Stimulated activated CD4-positive, alpha-beta T cell treated with anti-CD3 and anti-CD28 coated beads, Interleukin-1b, Interleukin-23, amount 100 ng/mL, for 48 hours (primary cell): ENCODE results near the gene SHANK2.

ENCODE experiments used
- DNase-seq: peaks from one replicate; pipeline ENCODE4 v3.0.0-alpha.2; 2020

SHANK2 gene

DNA sequence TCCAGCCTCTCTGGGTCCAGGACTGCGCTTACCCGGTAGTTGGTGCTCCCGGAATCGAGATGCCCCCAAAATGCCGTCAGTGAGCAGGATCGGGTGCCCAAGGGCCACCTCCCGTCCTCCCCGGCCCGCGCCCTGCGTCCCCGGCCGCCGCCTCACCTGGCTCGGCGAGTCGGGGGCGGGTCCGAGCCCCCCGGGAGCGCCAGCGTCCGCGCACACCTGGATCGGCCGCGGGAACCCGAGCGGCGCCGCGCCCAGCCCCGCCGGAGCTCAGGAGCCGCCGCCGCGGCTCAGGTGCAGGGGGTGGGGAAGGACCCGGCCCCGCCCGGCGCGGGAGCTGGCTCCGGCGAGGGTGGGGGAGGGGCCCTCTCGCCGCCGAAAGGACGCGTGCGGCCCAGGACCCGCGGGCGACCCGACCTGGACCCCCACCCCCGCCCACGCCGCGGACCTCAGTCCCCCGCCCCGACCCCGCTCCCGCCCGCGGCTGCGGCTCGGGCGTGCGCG lies at the start of gene SHANK2:
SHANK2 (minus strand) TSS at position 309 of the 501 bp plus-strand sequence. CDS start 105,251 bp downstream, outside the sequence.
- no peak for DNase-seq

DNA sequence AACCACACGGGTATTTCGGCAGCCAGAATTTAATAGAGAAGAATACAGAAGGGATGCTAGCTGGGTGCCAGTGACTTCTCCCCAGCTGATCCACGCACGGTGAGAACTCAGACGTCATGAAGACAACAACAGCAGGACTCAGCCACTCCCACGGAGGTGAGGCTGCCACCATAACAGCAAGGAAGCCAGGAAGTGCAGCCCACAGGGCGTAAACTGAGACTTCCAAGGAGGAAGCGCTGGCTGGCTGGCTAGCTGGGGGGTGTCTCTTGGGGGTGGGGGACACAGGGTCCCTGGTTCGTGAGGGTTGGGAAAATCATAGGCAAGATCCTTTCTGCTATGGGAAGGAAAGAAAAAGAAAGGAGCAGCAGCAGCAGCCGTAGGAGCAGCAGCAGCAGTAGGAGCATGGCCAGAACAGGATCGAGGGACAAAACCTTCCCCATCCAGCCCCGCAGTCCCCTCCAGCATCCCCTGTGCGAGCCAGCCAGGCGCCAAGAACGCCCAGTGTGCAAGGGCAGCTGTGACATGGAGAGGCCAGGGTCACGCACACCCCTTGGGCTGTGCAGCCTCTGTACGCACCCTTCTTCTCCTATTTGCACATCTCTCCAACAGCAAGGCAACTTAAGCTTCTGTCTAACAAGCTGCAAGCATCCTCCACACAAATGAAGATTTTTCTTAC lies 49.6 kb upstream of the SHANK2 start:
- no peak for DNase-seq

DNA sequence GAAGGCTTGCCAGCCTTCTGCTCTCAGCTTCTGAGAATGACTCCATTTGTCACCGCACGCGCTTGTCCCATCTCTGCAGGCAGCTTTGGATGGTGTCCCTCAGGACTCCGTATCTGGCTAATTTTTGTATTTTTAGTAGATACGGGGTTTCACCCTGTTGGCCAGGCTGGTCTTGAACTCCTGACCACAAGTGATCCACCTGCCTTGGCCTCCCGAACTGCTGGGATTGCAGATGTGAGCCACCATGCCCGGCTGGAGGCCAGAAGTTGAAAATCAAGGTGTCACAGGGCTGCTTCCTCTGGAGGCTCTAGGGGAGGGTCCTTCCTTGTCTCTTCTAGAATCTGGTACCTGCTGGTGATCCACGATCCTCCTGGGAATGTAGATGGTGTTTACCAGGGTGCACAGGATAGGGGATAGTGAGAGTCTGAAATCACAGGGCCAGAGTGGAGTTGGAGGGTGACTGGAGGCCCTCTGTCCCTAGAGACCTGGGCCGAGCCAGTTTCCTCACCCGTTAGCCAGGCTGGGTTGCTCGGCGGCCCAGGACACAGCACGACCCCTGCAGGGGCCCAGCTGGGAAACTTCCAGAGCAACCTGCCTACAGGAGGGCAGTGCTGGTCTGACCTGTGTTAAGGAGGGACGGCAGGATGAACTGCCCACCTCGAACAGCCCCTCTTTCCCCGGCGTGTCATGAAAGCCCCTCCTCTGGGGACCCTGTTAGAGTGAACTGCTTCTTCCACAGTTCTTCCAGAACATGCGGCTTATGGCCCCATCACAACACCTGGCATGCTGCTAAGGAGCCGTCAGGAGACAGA lies 48.9 kb upstream of the SHANK2 start:
- no peak for DNase-seq

DNA sequence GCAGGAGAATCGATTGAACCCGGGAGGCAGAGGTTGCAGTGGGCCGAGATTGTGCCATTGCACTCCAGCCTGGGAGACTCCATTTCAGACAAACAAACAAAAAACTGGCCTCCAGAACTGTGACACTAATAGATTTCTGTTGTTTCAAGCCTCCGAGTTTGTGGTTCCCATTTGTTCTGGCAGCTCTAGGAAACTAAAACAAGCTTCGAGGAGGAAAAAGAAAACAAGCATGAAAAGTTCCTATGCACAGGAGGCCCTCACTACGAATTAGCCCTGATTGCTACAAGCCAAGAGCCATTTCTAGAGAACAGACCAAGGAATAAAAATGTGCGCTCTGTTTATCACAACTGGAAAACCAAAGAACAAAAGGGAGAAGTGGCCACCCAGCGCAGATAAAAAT lies 47.8 kb upstream of the SHANK2 start:
- DNase-seq = no peak

DNA sequence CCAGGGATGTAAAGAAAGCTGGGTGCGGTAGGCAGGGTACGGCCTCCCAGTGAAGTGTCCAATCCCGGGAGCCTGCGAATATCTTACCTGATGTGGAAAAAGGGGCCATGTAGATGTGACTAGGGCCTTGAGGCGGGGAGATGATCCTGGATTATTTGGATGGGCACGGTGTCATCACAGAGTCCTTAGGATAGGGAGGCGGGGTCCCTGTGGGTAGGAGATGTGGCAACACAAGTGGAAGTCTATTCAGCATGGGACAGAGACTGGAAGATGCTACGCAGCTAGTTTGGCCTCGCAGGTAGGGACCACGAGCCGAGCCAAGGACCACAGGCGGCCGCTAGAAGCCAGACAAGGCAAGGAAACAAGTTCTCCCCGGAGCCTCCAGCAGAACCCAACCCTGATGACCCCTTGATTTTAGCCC lies 46.4 kb upstream of the SHANK2 start:
- DNase-seq = no peak

DNA sequence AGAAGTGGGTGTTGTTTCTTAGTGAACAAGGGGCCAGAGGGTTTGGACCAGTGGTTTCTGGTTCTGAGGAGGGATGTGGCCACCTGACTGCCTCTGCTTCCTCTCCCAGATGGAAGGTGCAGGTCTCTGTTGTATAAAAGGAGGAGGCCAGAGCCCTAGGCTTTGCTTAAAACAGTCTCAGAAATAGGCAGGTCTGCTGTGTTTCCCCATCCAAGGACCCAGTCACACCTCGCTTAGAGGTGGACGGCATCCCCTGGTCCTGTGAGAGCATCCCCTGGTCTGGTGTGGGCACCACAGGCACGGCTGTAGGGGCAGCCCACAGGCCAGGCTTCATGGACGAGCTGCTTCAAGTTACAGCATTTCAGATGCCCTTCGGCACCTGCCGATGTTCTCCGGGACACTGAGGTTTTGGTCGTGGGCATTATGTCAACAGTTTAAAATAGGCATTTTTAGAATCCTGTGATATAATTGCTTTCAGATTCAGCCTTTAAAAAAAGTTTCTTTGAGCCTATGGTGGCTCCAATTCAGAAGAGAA lies 45.7 kb upstream of the SHANK2 start:
- DNase-seq = no peak

DNA sequence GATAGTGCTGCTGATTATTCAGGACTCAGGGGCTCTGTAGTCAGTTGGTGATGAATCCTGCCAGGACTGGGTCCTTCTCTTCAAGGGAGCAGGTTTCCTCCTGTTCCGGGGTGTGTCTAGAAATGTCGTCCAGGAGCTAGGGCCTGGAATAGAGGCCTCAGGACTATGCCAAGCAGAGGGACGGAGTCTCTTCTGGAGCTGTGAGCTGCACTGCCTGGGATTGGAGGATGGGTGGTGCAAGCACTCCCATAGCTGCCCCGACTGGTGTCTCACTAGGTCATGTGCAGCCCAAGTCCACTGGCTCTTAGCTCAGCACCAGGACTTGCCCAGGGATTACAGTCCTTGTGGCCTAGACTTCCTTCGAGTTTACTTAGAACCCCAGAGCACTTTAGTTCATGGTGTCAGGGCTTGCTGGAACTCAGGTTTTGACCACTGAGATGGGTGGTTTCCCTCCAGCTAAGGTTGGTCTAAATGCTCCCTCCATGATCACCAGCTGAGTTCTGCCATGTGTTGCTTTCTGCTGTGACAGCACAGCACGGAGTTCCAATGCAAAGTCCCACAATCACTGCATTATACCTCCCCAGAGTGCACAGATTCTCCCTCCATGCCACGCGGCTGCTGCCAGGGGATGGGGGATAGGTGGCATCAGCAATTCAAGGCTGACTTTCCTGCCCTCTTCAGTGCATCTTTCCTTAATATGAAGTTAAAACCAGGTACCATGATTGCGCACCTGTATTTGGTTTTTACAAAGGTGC lies 42.6 kb upstream of the SHANK2 start:
- no peak for DNase-seq

DNA sequence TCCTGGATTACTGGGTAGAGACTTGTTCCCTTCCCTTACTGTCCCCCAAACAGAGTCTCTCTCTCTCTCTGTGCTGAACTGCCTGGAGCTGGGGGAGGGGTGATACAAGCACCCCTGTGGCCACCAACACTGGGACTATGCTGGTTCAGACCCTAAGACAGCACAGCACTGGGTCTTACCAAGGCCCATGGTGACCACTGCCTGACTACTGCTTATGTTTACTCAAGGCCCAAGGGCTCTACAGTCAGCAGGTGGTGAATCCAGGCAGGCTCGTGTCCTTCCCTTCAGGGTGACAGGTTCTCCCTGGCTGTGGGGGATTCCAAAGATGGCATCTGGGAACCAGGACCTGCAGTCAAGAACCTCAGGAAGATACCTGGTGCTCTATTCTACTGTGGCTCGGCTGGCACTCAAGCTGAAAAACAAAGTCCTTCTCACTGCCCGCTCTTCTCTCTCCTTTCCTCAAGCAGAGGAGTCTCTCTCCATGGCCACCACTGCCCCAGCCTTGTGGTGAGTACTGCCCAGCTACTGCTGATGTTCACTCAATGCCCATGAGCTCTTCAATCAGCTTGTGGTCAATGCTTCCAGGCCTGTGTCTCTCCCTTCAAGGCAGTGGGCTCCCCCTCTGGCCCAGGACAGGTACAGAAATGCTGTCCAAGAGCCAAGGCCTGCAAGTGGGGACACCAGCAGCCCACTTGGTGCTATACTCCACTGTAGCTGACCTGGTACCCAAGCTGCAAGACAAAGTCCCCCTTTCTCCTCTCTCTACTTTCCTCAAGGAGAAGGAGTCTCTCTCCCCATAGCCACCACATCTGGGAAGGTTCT lies 41.8 kb upstream of the SHANK2 start:
- no peak for DNase-seq

DNA sequence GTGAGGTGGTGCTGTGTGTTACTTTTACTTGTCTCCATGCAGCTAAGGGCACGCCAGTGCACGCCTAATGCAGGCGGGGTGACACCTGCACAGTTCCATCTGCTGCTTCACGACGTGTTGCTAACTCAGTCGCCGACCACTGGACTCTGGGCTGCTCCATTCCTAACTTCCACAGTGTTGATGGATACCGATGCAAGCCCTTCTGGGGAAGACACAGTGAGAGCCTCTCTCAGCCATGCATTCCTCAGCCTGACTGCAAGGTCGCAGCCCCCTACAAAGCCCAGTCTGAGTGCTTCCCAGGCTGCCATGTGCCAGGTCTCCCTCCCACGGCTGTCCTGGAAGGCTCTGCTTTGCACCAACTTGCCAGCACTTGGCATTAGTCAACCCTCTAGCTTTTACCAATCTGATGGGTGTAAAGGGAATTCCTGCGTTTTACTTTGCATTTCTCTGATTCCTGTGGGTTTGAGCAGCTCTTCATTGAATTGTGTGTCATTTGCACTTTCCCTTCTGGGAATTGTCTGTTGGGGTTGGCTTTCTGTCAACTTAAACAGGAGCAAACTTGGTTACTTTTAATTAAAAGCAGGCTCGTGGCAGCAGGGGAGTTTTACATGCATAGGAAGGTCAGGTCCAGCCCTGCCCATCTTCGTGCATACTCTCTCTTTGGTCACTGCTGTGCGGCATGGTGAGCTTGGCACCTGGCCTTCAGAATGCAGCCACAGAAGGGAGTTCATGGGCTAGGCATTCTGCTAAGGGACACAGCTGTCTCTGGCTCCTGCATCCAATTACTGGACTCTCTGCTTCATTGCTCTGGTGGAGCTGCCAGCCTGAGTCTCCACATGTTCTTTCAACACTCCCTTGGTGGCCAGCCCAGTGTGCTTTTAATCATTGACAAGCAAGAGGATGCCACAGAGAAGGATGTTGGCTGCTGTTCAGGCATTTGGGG lies 34.6 kb upstream of the SHANK2 start:
- no peak for DNase-seq

DNA sequence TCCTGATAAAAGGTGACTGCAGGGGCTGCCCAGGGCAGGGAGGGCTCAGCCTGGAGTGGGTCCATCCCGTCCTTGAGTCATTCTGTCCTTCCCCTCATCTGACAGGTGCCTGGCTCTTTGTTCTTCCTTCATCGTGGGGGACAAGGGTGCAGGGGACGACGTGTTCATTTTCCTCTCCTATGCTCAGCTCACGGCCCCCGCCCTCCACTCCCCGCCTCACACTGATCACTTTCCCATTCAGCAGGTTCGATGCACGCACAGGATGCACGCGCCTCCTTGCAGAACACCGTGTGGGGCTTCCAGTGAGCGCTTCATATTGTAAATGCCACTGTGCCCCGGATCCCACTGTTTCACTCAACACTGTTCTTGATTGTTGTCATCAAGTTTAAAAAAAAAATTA lies 32.7 kb upstream of the SHANK2 start:
- no peak for DNase-seq

DNA sequence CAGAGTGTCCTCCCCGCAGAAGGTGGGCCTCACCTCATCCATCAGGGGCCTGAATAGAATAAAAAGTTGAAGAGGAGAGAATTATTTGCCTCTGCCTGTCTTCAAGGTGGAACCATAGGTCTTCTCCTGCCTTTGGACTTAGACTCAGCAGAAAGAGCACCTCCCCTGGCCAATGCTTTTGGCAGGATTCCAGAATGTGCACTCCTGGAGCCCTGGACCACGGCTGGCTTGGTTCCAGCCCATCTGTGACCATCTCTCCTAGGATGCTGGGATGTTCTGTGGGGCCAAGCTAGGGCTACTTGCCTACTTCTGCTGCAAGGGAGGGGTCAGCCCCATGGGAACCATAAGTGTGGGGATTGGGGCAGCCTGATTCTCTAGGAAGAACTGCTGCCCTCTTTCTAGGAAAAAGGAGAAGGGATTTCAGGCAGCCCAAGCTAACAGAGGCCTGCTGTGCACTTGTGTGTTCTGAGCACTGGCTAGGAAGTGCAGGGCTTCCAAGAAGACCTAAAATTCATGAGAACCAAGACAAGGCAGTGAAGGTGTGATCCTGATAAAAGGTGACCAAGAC lies 32.2 kb upstream of the SHANK2 start:
- DNase-seq = no peak

DNA sequence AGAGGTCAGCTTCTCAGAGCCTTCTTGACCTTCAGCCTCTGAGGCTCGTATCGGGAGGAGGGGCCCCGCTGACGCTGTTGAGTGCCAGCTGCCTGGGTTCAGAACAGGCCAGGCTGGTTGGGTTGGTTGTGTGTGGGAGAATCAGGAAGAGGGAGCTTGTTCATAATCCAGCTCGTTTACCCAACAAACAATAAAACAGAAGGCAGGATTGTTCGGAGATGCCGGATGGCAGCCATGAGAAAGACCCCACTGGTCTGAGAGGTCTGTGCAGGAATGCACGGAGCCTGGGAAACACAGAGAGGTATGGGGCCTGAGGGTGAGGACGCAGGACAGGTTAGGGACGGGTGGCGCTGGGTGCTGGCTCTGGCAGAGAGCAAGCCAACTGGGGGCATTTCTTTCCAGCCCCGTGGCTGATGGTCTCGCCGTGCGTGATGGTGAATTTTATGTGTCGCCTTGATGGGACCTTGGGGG lies 31.6 kb upstream of the SHANK2 start:
- no peak for DNase-seq

DNA sequence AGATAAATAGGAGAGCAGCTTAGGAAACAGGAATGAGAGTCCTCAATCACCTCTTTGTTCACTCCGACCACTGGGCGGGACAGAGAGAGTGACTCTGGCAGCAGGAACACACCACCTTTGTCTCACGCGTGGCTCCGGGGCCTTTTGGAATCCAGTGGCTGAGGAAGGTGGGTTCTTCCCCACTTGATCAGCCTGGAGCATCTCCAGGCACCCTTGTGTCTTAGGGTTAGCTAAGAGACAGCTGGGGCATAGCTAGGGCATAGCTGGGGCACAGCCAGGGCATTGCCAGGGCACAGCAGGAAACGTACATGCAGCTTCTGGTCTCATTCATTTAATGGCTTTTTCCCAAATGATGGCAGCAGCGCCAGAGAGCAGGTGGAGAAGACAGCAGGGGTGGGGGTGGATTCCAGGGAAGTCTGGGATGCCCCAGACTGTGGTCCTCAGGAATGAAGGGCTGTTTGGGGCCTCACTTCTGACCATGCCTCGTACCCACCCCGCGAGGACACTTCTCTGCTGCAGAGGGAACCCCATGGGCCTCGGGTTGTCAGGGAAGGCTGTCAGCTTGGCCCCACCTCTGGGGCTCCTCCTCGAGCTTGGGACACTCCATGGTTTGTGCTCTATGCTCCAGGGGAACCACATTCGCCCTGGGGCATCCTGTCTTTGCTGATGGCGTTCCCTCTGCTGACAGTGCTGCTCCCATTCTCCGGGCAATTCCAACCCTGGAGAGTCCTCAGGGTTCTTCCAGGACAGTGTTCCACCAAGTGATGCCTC lies 30.4 kb upstream of the SHANK2 start:
- DNase-seq = no peak

DNA sequence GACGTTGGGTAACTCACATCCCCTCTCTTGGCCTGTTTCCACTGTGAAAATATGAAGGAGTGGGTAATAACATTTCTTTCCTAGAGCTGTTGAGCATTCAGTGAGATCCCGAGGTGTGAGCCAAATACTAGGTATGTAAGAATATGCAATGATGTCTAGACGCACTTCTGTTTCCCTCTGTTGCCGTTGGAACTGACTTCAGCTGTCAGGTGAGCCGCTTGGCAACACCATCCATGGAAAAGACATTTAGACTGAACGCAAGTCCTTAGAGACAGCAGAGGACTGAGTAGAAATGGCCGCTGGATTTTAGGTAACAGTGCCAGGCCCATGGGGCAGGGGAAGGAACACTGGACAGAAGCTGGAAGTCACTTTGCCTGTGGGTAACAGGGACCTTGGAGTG lies 29.5 kb upstream of the SHANK2 start:
- no peak for DNase-seq

DNA sequence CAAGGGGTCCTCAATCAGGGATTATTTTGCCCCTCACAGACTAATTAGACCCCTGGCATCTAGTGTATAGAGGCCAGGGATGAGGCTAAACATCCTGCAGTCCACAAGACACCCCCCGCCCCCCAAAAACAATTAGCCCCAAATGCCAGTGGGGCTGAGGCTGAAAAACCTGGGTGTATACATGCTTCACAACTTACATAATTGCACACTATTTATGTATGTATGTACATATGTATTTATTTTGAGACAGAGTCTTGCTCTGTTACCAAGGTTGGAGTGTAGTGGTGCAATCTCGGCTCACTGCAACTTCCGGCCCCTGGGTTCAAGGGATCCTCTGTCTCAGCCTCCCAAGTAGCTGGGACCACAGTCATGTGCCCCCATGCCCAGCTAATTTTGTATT lies 28.8 kb upstream of the SHANK2 start:
- DNase-seq = no peak

DNA sequence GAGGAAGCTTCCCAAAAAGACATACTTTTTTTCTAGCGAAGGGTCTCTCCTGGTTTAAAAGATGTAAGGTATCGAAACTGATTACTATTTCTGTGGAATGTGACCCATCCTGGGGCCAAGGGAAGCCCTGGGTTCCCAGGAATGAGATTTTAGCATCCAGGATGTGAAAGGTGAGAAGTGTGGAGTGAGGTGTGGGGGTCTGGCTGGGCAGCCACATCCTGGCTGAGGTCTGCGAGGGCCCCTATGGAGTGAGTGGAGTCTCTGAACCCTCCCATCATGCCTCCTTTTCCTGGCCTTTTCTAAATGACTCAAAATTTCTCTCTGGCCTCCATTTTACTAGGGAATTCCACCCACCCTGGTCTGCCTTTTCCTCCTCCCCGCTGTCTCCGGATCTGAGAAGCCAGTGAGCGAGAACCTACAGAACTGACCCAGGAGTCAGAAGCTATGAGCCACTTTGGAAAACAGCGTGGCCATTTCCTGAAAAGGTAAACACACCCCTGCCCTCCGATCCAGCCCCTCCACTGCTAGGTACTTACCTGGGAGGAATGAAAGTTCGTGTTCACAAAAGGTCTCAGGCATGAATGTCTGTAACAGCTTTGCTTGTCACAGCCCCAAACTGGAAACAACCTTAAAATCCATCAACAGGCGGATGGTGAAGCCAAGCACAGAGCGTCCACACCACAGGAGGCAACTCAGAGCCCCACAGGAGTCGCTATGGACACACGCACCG lies 27.7 kb upstream of the SHANK2 start:
- no peak for DNase-seq

DNA sequence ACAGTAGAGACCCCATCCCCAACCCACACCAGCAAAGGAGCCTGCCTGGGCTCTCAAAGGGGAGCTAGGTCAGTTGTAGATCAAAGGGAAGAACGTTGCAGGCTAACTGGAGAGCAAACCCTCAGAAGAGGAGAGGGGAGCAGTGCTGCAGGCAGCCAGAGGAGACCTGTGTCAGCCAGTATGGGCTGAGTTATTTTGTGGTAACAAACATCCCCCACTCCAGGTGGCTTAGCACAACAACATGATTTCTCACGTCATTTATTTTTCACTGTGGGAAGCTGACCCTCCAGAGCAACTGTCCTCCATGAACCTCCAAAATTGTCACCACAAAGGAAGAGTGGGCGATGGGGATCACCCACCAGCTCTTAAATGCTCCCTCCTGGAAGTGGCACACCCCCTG lies 19.8 kb upstream of the SHANK2 start:
- no peak for DNase-seq

DNA sequence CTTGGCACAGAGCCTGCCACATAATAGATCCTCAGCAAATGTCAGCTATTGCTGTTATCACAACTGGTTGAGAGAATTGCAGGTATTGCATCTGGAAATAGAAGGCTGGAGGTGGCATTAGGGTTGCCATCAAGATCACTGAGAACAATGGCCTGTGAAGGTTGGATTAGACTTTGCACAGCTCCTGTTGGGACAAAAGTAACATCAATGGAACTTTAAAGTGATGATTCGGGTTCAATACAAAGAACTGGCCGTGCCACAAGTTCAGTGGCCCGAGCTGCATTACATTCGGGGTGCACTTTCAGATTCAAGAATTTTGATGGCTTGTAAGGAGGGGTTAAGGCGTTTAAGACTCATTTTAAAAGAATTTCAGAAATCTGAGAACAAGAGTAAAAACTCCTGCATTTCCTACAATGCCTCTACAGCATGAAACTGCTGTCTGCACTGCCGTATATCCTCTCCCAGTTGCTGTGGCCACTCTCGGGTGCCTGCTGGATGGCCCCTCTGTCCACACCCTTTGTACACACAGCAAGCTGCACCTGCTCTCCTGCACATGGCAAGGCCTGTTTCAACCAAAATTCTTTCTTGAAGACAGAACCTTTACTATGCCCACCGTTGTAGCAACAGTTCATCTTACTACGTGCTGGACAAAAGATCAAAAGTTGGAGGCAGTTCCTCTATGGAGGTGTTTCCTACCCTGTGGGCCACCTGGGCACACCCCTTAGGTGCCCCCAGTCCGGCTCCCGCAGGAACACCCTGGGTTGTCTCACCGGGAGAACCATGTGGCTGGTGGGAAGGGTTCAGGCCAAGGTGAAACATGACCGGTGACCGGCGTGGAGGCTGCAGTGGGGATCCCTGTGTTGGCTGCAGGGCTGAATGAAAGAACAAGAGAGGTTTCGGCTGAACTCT lies 17.5 kb upstream of the SHANK2 start:
- DNase-seq = no peak
